NT2/D1 (cell line): ENCODE data around the gene REEP3.

Source experiments
- SUZ12 ChIP-seq: IDR thresholded peaks from 2 replicates; pipeline ENCODE4 v1.6.1; 2011; ENCODE audit not compliant: insufficient read length, insufficient read depth; ENCODE audit errors: extremely low read depth
- YY1 ChIP-seq: IDR thresholded peaks from 2 replicates; pipeline ENCODE4 v1.6.1; 2011; ENCODE audit not compliant: insufficient read length, insufficient read depth
- ZNF274 ChIP-seq: IDR thresholded peaks from 2 replicates; pipeline ENCODE4 v1.6.1; 2011; ENCODE audit warnings: mild to moderate bottlenecking, low read depth, low read length

- no peak for TF ChIP-seq ZNF274
- TF ChIP-seq YY1: no peak
- TF ChIP-seq SUZ12: no peak
Observed at GRCh38 chr10:63645195-63645594, 124.0 kb downstream of the REEP3 start.
